HCT116 (cell line): ENCODE data around the gene SLC6A19. TPM values are rescaled to one million over a fixed set of nuclear protein-coding genes. Genes with fewer than 3 reads are reported as not detected.

ENCODE experiments used
- ATAC-seq: fragments of 200-7000 bp; cut with Tn5 transposase; 2 replicates; pipeline ENCODE4 v1.9.1; 2020; ENCODE audit warnings: mild to moderate bottlenecking, moderate library complexity
- BruUV-seq: library from RNA; stranded (reverse); fragments of 400-500 nt; replicated peaks from 2 replicates; lab custom pipeline; 2021; lab: Mats Ljungman, UMichigan
- CTCF ChIA-PET: fragments of 300-600 bp; sonication (Branson Sonifier 250); formaldehyde crosslinking; loops from one replicate; lab custom pipeline; 2021; ENCODE audit warnings: antibody characterized with exemption; lab: Charles Lee
- POLR2A ChIA-PET: fragments of 300-600, 350-600 bp; sonication (Branson Sonifier 250); formaldehyde crosslinking; loops from one replicate; lab custom pipeline; 2021; ENCODE audit warnings: antibody characterized with exemption; lab: Charles Lee
- RAD21 ChIA-PET, 2 experiments: fragments of 300-600 bp; sonication (Branson Sonifier 250); formaldehyde crosslinking; loops; one replicate each; lab custom pipeline; 2023; ENCODE audit warnings: low total read pairs in 2 of 2; ENCODE audit not compliant: uncharacterized antibody in 2 of 2, unreplicated experiment in 2 of 2, low non-redundant PET in 1 of 2; lab: Charles Lee
- DNase-seq: peaks from one replicate; pipeline ENCODE4 v3.0.0-alpha.2; 2010; ENCODE audit warnings: low read depth, low spot score
- H2AFZ ChIP-seq: fragments of 200-600 bp; shearing (Covaris generic), sonication (generic); 2 replicates; pipeline ENCODE4 v1.6.1; 2017; ENCODE audit warnings: low read depth, mixed run types, mixed read lengths, antibody characterized with exemption, low read length; ENCODE audit not compliant: poor library complexity, severe bottlenecking
- H3K27ac ChIP-seq: 2 replicates; pipeline ENCODE4 v1.5.1; 2012; ENCODE audit warnings: low read depth, low read length
- H3K27me3 ChIP-seq: fragments of 200-600 bp; sonication (generic); 2 replicates; pipeline ENCODE4 v1.6.1; 2016; ENCODE audit warnings: mixed run types, low read length, mixed read lengths; ENCODE audit not compliant: insufficient read depth
- H3K36me3 ChIP-seq, 2 experiments: fragments of 200-500 bp in 1 of 2; fragments of 200-600 bp in 1 of 2; sonication (Bioruptor generic) in 1 of 2; sonication (generic) in 1 of 2; 2 replicates each; pipeline versions ENCODE4 v1.5.1 to v1.6.1; 2014 to 2016; ENCODE audit warnings: low read length in 2 of 2, inconsistent platforms in 1 of 2, mixed read lengths in 1 of 2, mixed run types in 1 of 2; ENCODE audit not compliant: insufficient read depth in 2 of 2, control insufficient read depth in 1 of 2
- H3K4me1 ChIP-seq, 2 experiments: fragments of 200-600 bp in 1 of 2; sonication (generic) in 1 of 2; 2 replicates each; pipeline versions ENCODE4 v1.5.1 to v1.6.1; 2012 to 2017; ENCODE audit warnings: low read length in 2 of 2, inconsistent platforms in 1 of 2, mild to moderate bottlenecking in 1 of 2, mixed read lengths in 1 of 2, mixed run types in 1 of 2, moderate library complexity in 1 of 2; ENCODE audit not compliant: insufficient read depth in 2 of 2, control insufficient read depth in 1 of 2
- H3K4me2 ChIP-seq: fragments of 200-600 bp; sonication (generic); 2 replicates; pipeline ENCODE4 v1.6.1; 2017; ENCODE audit warnings: mixed run types, low read length, mixed read lengths
- H3K4me3 ChIP-seq, 2 experiments: fragments of 200-600 bp in 1 of 2; sonication (generic) in 1 of 2; replicated peaks in 1 of 2; 2 replicates each; pipeline ENCODE4 v1.5.1; 2011 to 2016; ENCODE audit warnings: low read length in 2 of 2, control low read depth in 1 of 2, low read depth in 1 of 2, mild to moderate bottlenecking in 1 of 2, mixed read lengths in 1 of 2, mixed run types in 1 of 2
- H3K79me2 ChIP-seq: fragments of 200-600 bp; sonication (generic); 2 replicates; pipeline ENCODE4 v1.6.1; 2017; ENCODE audit warnings: mild to moderate bottlenecking, mixed run types, low read length, moderate library complexity, mixed read lengths; ENCODE audit not compliant: insufficient read depth
- H3K9ac ChIP-seq: fragments of 200-600 bp; sonication (generic); 2 replicates; pipeline ENCODE4 v1.6.1; 2016; ENCODE audit warnings: low read length, mixed read lengths
- H3K9me2 ChIP-seq: fragments of 200-600 bp; sonication (generic), shearing (Covaris generic); 2 replicates; pipeline ENCODE4 v1.6.1; 2017; ENCODE audit warnings: mixed run types, mild to moderate bottlenecking, moderate library complexity; ENCODE audit not compliant: insufficient read depth
- H3K9me3 ChIP-seq, 2 experiments: fragments of 200-500 bp in 1 of 2; fragments of 200-600 bp in 1 of 2; sonication (Bioruptor generic) in 1 of 2; sonication (generic) in 1 of 2; 2 replicates each; pipeline ENCODE4 v1.6.1; 2014 to 2017; ENCODE audit warnings: low read length in 2 of 2, mixed read lengths in 2 of 2, inconsistent platforms in 1 of 2, low read depth in 1 of 2, mild to moderate bottlenecking in 1 of 2, mixed run types in 1 of 2, moderate library complexity in 1 of 2; ENCODE audit not compliant: control insufficient read depth in 1 of 2, insufficient read depth in 1 of 2
- H4K20me1 ChIP-seq: fragments of 200-600 bp; sonication (generic), shearing (Covaris generic); 2 replicates; pipeline ENCODE4 v1.6.1; 2017; ENCODE audit warnings: mixed run types, mild to moderate bottlenecking, moderate library complexity; ENCODE audit not compliant: insufficient read depth
- CBX3 ChIP-seq: IDR thresholded peaks from 2 replicates; pipeline ENCODE4 v1.6.1; 2012; ENCODE audit warnings: low read depth
- CEBPB ChIP-seq: IDR thresholded peaks from 2 replicates; pipeline ENCODE4 v1.6.1; 2012; ENCODE audit warnings: low read depth
- EGR1 ChIP-seq: IDR thresholded peaks from 2 replicates; pipeline ENCODE4 v1.6.1; 2012; ENCODE audit warnings: low read depth
- ELF1 ChIP-seq: IDR thresholded peaks from 2 replicates; pipeline ENCODE4 v1.6.1; 2012; ENCODE audit warnings: low read depth, borderline replicate concordance
- EZH2 ChIP-seq: fragments of 200-600 bp; sonication (generic); IDR thresholded peaks from 2 replicates; pipeline ENCODE4 v1.6.1; 2017; ENCODE audit warnings: antibody characterized with exemption, mixed run types
- EZH2phosphoT487 ChIP-seq: fragments of 200-600 bp; IDR thresholded peaks from 2 replicates; pipeline ENCODE4 v1.6.1; 2018; ENCODE audit warnings: antibody characterized with exemption, borderline replicate concordance
- JUND ChIP-seq: IDR thresholded peaks from 2 replicates; pipeline ENCODE4 v1.6.1; 2012
- POLR2A ChIP-seq: IDR thresholded peaks from 2 replicates; pipeline ENCODE4 v1.7.0; 2011; ENCODE audit warnings: borderline replicate concordance; ENCODE audit not compliant: insufficient read depth, insufficient read length; ENCODE audit errors: extremely low read depth
- POLR2AphosphoS5 ChIP-seq: IDR thresholded peaks from 2 replicates; pipeline ENCODE4 v1.6.1; 2011; ENCODE audit warnings: mild to moderate bottlenecking, low read depth, low read length, moderate library complexity
- RAD21 ChIP-seq: IDR thresholded peaks from 2 replicates; pipeline ENCODE4 v1.6.1; 2012; ENCODE audit warnings: low read depth, mild to moderate bottlenecking
- SIN3A ChIP-seq: IDR thresholded peaks from 2 replicates; pipeline ENCODE4 v1.6.1; 2012; ENCODE audit warnings: low read depth
- TCF7L2 ChIP-seq: IDR thresholded peaks from 2 replicates; pipeline ENCODE4 v1.7.0; 2011; ENCODE audit warnings: borderline replicate concordance, inconsistent platforms; ENCODE audit not compliant: insufficient read depth, insufficient read length; ENCODE audit errors: extremely low read depth
- YY1 ChIP-seq: IDR thresholded peaks from 2 replicates; pipeline ENCODE4 v1.6.1; 2011; ENCODE audit warnings: low read length, low read depth, moderate library complexity, mild to moderate bottlenecking; ENCODE audit not compliant: insufficient replicate concordance; ENCODE audit errors: extremely low read depth
- ZFX ChIP-seq: fragments of 450-650 bp; IDR thresholded peaks from 2 replicates; pipeline ENCODE4 v1.6.1; 2017
- ZNF274 ChIP-seq: fragments of 200-500 bp; sonication (Bioruptor generic); IDR thresholded peaks from 2 replicates; pipeline ENCODE4 v1.6.1; 2014; ENCODE audit warnings: mild to moderate bottlenecking, low read depth, low read length, inconsistent platforms
- intact Hi-C: fragments of 100-400 bp; cut with micrococcal nuclease; formaldehyde crosslinking; loops from 2 replicates; pipeline ENCODE4 v1.10.0; 2022
- total RNA-seq: library from RNA; stranded (reverse); gene quantifications from one replicate; pipeline ENCODE4 v1.2.1, GENCODE V29; 2021; ENCODE audit not compliant: unreplicated experiment
- TF ChIP-seq, protein P1 (sequence below): IDR thresholded peaks from 2 replicates; pipeline ENCODE4 v1.6.1; 2012
- TF ChIP-seq, protein P2 (sequence below): IDR thresholded peaks from 2 replicates; pipeline ENCODE4 v1.6.1; 2012; ENCODE audit warnings: low read depth

The SLC6A19 gene
- total RNA-seq, 1 experiment from 2014 or later, result not detected

DNA sequence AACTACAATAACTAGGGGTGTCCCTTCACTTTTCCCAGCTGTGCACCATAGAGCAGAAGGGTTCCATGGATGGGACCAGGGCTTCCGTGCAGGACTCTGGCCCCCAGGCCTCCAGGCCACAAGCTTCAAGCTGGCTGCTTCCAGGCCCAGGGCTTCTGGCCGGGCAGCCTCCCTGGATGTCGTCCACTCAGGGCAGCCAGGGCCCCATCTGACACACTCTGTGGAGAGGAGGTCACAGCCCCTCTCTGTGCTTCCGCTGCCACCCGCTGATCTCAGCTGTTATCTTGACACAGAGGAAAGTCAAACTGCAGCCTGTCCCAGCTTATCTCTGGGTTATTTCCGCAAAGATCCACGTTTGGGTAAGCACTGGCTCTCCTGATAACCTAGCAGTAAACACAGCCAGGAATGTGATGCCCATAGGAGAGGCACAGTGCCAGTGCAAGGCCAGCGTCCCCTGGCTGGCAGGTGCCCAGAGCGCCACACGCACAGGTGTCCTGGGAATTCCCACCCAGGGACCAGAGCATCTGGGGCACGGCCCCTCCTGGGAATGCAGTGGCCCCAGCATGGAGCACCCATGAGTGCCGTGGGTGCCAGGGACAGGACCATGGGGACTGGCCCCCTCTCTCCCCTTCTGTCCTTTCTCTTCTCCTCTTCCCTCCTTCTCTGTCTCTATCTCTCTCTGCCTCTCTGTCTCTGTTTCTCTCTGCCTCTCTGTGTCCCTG, 15.6 kb upstream of the SLC6A19 start:
- no peaks in the 10 kb centered on the region for H3K79me2 ChIP-seq
- no peak overlapping the region for H3K27ac ChIP-seq
- H3K9me3 ChIP-seq, result no peaks in the 10 kb centered on the region
- ATAC-seq, result no peak
- no peak overlapping the region for H3K4me2 ChIP-seq
- no peak for DNase-seq
- no peaks in the 10 kb centered on the region for H3K27me3 ChIP-seq
- no peak overlapping the region for H3K4me3 ChIP-seq
- no peaks in the 10 kb centered on the region for H4K20me1 ChIP-seq
- H2AFZ ChIP-seq, result no peak overlapping the region
- ChIA-PET RAD21 (no interaction called here), POLR2A (no interaction called here), CTCF (interaction anchor here (1.0 kb wide), 1 partner anchor 12 kb away, joined by 3 read pairs; no protein-coding TSS in a partner anchor)
- no peaks in the 10 kb centered on the region for H3K9me2 ChIP-seq
- H3K36me3 ChIP-seq, result no peaks in the 10 kb centered on the region
- intact Hi-C loops, result no loop called here
- no peaks in the 10 kb centered on the region for H3K4me1 ChIP-seq
- TF ChIP-seq EZH2 (no peak), POLR2A (no peak), CBX3 (no peak), EGR1 (no peak), ELF1 (no peak), POLR2AphosphoS5 (no peak), ZNF274 (no peak), ZFX (no peak), JUND (no peak), YY1 (no peak), CEBPB (no peak), SIN3A (no peak), TCF7L2 (no peak), RAD21 (no peak), EZH2phosphoT487 (no peak)
- TF ChIP-seq, protein P1, sequence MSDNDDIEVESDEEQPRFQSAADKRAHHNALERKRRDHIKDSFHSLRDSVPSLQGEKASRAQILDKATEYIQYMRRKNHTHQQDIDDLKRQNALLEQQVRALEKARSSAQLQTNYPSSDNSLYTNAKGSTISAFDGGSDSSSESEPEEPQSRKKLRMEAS, result no peak
- TF ChIP-seq, protein P2, sequence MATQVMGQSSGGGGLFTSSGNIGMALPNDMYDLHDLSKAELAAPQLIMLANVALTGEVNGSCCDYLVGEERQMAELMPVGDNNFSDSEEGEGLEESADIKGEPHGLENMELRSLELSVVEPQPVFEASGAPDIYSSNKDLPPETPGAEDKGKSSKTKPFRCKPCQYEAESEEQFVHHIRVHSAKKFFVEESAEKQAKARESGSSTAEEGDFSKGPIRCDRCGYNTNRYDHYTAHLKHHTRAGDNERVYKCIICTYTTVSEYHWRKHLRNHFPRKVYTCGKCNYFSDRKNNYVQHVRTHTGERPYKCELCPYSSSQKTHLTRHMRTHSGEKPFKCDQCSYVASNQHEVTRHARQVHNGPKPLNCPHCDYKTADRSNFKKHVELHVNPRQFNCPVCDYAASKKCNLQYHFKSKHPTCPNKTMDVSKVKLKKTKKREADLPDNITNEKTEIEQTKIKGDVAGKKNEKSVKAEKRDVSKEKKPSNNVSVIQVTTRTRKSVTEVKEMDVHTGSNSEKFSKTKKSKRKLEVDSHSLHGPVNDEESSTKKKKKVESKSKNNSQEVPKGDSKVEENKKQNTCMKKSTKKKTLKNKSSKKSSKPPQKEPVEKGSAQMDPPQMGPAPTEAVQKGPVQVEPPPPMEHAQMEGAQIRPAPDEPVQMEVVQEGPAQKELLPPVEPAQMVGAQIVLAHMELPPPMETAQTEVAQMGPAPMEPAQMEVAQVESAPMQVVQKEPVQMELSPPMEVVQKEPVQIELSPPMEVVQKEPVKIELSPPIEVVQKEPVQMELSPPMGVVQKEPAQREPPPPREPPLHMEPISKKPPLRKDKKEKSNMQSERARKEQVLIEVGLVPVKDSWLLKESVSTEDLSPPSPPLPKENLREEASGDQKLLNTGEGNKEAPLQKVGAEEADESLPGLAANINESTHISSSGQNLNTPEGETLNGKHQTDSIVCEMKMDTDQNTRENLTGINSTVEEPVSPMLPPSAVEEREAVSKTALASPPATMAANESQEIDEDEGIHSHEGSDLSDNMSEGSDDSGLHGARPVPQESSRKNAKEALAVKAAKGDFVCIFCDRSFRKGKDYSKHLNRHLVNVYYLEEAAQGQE, result no peak
- no TSS peak for BruUV-seq
- no peak overlapping the region for H3K9ac ChIP-seq
